GM12875 (cell line): ENCODE results near the gene MCF2L.

Experiments used
- H3K4me3 ChIP-seq: one replicate; pipeline ENCODE4 v1.5.1; 2011; ENCODE audit warnings: low read depth, low read length, control low read depth
- CTCF ChIP-seq: IDR thresholded peaks from 2 replicates; pipeline ENCODE4 v1.5.1; 2011; ENCODE audit warnings: low read depth, mild to moderate bottlenecking, control low read depth, inconsistent platforms, low read length, moderate library complexity, borderline replicate concordance; ENCODE audit not compliant: insufficient read depth

Gene MCF2L

DNA sequence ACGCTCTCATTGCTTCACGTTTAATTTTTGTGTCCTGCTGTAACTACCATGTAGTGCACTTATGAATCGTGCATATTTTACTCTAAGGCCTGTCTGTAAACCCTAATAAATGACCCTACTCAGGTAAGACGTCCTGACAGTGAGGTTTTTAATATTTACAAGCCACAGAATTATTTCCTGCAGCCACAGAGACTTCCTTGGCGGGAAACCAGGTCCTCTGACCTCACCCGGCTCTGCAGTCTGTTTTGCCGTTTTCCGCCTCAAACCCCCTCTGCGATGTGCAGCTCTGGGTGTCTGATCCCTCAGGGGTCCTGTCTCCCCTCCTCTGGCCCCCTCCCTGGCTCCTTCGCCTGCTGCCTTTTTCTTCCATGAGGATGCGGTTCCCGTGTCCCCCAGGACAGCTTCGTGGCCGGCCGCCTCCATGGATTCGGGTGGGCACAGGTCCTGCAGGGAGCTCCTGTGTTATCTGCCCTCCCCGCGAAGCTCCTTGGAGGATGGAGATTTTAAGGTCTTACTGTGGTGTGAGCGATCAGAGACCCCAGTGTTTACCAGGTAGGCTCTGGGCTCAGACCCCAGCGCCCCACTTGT is 66.3 kb downstream of the MCF2L start:
- no peak overlapping the region for H3K4me3 ChIP-seq
- TF ChIP-seq CTCF = no peak

GRCh38 chr13:113036401-113036800 is 67.4 kb downstream of the MCF2L start:
- no peak overlapping the region for H3K4me3 ChIP-seq
- TF ChIP-seq CTCF = no peak

GRCh38 chr13:113040031-113040430 is 71.0 kb downstream of the MCF2L start:
- no peak overlapping the region for H3K4me3 ChIP-seq
- no peak for TF ChIP-seq CTCF

DNA sequence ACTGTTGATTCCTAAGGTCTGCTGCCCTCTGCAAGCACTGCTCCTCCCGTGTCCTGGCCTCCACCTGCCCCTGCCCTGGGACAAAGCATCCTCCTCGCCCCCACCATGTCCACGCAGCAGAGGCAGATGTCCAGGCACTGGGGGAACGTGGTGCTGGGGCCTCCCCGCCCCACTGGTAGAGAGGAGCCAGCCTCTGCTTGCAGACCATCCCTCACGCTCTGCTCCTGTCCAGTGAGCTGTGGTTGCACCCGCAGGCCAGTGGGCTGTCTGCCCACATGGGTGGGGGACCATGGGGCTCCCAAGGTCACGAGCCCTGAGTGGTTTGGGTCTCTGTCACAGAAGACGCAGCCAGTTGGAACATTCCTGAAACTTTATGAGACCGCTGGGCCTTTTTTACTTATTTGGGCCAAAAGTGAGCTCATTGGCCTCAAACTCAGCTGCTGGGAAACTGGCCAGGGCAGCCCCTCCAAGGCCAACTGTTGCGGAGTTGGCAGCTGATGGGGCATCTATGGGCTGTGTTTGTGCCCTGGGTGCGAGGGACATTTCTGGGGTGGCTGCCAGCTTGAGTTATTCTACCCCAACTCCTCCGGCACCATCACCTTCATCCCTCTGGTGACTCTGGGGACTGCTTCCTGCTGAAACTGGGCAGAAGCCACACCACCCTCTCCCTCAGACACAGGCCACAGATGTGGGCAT is 71.7 kb downstream of the MCF2L start:
- no peak overlapping the region for H3K4me3 ChIP-seq
- TF ChIP-seq CTCF = no peak

- no peak for TF ChIP-seq CTCF
- no peak overlapping the region for H3K4me3 ChIP-seq
Observed at GRCh38 chr13:113041293-113041690, 72.3 kb downstream of the MCF2L start.

GRCh38 chr13:113041896-113042295 is 72.9 kb downstream of the MCF2L start:
- TF ChIP-seq CTCF = no peak
- no peak overlapping the region for H3K4me3 ChIP-seq

- no peak for TF ChIP-seq CTCF
- no peak overlapping the region for H3K4me3 ChIP-seq
Observed at GRCh38 chr13:113042456-113042855, 73.4 kb downstream of the MCF2L start.
